Kidney (tissue), 14 donors: ENCODE measurements around the gene TMEM63A. TPM values are rescaled to one million over a fixed set of nuclear protein-coding genes. Genes with fewer than 3 reads are reported as not detected.

Experiments
- DNase-seq, 5 donors: peaks; one replicate each; pipeline ENCODE4 v3.0.0-alpha.2; 2013 to 2020
- FAIRE-seq: peaks from 2 replicates; lab custom pipeline; 2012; peaks lifted over from hg19 to GRCh38; lab: Jason Lieb, UNC
- H3K27ac ChIP-seq, 2 donors: one replicate each; pipeline ENCODE4 v1.7.0; 2013; ENCODE audit warnings: low read depth in 2 of 2, low read length in 2 of 2, inconsistent platforms in 1 of 2
- H3K27me3 ChIP-seq: one replicate; pipeline ENCODE4 v1.7.1; 2013; ENCODE audit warnings: low read length, inconsistent platforms; ENCODE audit not compliant: control insufficient read depth, insufficient read depth
- H3K36me3 ChIP-seq, 3 donors: one replicate each; pipeline versions ENCODE4 v1.7.0 to v1.7.1; 2013; ENCODE audit warnings: low read length in 3 of 3, control low read depth in 1 of 3, inconsistent platforms in 1 of 3; ENCODE audit not compliant: insufficient read depth in 3 of 3, control insufficient read depth in 2 of 3
- H3K4me1 ChIP-seq, 3 donors: one replicate each; pipeline versions ENCODE4 v1.7.0 to v1.7.1; 2013; ENCODE audit warnings: low read length in 3 of 3, inconsistent platforms in 1 of 3, low read depth in 1 of 3; ENCODE audit not compliant: control insufficient read depth in 2 of 3, insufficient read depth in 2 of 3
- H3K4me3 ChIP-seq, 3 donors: one replicate each; pipeline versions ENCODE4 v1.7.0 to v1.8.1; 2013; ENCODE audit warnings: low read length in 3 of 3, control low read depth in 1 of 3, inconsistent platforms in 1 of 3
- H3K9ac ChIP-seq, 3 donors: one replicate each; pipeline versions ENCODE4 v1.7.0 to v1.7.1; 2013; ENCODE audit warnings: low read length in 3 of 3, control low read depth in 1 of 3, inconsistent platforms in 1 of 3
- H3K9me3 ChIP-seq, 3 donors: one replicate each; pipeline versions ENCODE4 v1.7.0 to v1.7.1; 2013; ENCODE audit warnings: low read length in 3 of 3, control low read depth in 1 of 3, inconsistent platforms in 1 of 3; ENCODE audit not compliant: control insufficient read depth in 2 of 3, insufficient read depth in 1 of 3
- intact Hi-C: fragments of 100-400 bp; cut with DNase I; formaldehyde crosslinking; loops from one replicate; pipeline ENCODE4 v1.11.1; 2022
- polyA plus RNA-seq: library from polyadenylated mRNA; stranded (reverse); fragments of 350-450 nt; fragmentation: Illumina TruSeq; extraction: RNeasy Lipid Tissue Mini Kit (QIAGEN cat#74804); gene quantifications from one replicate; pipeline ENCODE4 v1.2.3, GENCODE V29; 2014; ENCODE audit warnings: low read depth, low replicate concordance; ENCODE audit not compliant: insufficient read depth
- total RNA-seq: library from RNA; stranded (reverse); fragmentation: NEBNext Ultra II Directional; extraction: Animal tissue kit (Norgen Biotek cat#: 25700); gene quantifications from one replicate; pipeline ENCODE4 v1.2.1, GENCODE V29; 2021
- TF ChIP-seq, protein P1 (sequence below): IDR thresholded peaks from 3 replicates; pipeline ENCODE4 v1.5.1; 2012; ENCODE audit warnings: mild to moderate bottlenecking, moderate library complexity, borderline replicate concordance; ENCODE audit not compliant: insufficient read depth; ENCODE audit errors: extremely low read depth
- donor health status: control.
- donor health status: control.
- donor health status: control.
- donor health status: control.
- donor health status: control.
- donor health status: DM: yes; HTN: yes; CAD: no.
- donor health status: Normal renal cell carcinoma (clear cell type).

Gene TMEM63A
- total and polyA plus RNA-seq, 2 donors from 2014 or later: 25.5 to 159 TPM

DNA sequence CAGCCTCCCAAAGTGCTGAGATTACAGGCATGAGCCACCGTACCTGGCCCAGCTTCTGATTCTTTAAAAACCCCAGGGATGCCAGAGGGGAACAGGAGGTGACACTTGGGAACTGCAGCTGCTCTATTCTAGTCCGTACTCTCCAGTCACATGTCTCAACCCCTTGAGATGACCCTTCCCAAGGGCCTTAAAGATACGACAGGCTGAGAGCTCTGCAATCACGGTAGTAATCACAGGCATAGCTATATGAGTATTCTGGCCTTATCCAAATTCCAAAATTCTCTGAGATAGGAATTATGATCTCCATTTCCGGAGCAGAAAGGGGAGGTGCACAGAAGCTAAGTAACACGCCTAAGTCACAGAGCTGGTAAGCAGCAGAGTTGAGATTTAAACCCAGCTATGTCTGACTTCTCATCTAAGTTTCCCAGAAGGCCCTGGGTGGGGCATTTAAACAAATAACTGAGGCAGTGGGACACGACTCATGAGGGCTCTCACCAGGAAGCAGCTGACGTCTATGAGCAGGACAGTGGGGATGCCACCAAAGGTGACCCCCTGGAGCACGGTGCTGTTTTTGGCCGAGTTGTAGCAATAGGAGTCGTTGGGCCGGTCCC lies 5.2 kb downstream of the TMEM63A start:
- Histone ChIP-seq H3K27me3 (no peaks in the 10 kb centered on the region), H3K27ac (no peak overlapping the region), H3K36me3 (peaks cover 5 to 22% (median 8%) of the 10 kb centered on the region in 3 donors), H3K4me1 (peaks cover 0 to 49% (median 38%) of the 10 kb centered on the region in 3 donors), H3K9ac (no peak overlapping the region), H3K4me3 (peak overlapping the region in 1 of 3 donors; percentile 5), H3K9me3 (no peaks in the 10 kb centered on the region)
- DNase-seq (peak in 1 of 5 donors; percentile 2), FAIRE-seq (no peak)
- intact Hi-C loops: no loop called here
- TF ChIP-seq, protein P1, sequence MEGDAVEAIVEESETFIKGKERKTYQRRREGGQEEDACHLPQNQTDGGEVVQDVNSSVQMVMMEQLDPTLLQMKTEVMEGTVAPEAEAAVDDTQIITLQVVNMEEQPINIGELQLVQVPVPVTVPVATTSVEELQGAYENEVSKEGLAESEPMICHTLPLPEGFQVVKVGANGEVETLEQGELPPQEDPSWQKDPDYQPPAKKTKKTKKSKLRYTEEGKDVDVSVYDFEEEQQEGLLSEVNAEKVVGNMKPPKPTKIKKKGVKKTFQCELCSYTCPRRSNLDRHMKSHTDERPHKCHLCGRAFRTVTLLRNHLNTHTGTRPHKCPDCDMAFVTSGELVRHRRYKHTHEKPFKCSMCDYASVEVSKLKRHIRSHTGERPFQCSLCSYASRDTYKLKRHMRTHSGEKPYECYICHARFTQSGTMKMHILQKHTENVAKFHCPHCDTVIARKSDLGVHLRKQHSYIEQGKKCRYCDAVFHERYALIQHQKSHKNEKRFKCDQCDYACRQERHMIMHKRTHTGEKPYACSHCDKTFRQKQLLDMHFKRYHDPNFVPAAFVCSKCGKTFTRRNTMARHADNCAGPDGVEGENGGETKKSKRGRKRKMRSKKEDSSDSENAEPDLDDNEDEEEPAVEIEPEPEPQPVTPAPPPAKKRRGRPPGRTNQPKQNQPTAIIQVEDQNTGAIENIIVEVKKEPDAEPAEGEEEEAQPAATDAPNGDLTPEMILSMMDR: no peak

DNA sequence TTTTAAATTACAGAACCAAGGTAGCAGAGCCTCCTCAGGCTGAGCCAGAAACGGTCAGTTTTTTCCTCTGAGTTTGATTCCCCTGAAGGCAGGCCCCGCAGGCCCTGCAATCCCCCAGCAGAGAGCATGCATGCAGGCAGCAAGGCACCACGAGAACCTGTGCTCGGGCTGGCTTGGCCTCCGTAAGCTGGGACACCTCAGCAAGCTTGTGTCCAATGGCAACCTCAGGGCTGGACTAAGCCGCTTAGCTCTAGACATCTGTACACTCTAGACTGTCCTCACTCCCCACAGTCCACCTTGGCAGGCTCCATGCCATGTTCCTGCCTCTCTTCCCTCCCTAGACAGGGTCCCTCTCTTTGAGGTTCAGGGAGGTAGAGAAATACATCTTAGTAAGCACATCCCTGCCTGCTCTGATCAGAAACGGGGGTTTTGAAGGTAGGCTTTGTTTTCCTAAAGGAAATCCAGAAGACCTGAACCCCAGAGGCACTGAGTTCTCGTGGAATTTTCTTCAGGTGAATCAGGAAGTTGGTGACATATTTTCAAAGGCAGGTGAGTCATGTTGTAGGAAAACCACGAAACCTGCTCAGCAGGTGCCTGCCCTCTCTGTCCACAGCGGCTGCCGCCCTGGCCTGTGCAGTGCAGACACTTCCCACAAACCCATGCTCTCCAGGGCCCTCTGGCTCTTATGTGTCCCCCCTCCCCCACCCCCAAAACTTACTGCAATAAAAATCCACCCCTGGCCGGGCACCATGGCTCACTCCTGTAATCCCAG lies 7.0 kb downstream of the TMEM63A start:
- Histone ChIP-seq H3K27me3 (no peaks in the 10 kb centered on the region), H3K4me3 (no peak overlapping the region), H3K9ac (no peak overlapping the region), H3K9me3 (no peaks in the 10 kb centered on the region), H3K4me1 (peaks cover 0 to 38% (median 33%) of the 10 kb centered on the region in 3 donors), H3K36me3 (peaks cover 5 to 35% (median 16%) of the 10 kb centered on the region in 3 donors), H3K27ac (peak overlapping the region; percentile 27 to 83)
- DNase-seq: peak in 1 of 5 donors; percentile 92
- intact Hi-C loops: no loop called here
- TF ChIP-seq, protein P1: no peak
- FAIRE-seq: no peak

DNA sequence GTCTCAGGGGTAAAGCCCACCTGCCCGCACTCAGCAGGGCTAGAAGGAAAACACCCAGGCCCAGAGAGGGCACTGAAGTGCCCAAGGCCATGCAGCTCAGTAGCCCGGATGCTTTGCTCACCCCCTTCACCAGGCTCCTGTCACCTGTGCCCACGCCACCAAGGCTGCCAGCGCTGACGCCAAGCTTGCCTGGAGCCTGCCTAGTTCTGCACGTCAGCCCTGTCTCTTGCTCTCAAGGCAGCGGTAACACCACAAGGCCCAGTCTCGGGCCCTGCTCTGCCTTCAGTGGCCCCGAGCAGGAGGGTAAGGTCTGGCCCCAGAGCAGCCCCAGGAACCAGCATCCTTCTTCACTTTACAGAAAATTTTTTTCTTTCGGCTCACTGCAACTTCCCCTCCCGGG lies 7.7 kb downstream of the TMEM63A start:
- TF ChIP-seq, protein P1: no peak
- H3K4me3 ChIP-seq: no peak overlapping the region
- DNase-seq: peak in 1 of 5 donors; percentile 61
- no peaks in the 10 kb centered on the region for H3K27me3 ChIP-seq
- H3K9ac ChIP-seq: no peak overlapping the region
- intact Hi-C loops: no loop called here
- H3K9me3 ChIP-seq: no peaks in the 10 kb centered on the region
- no peak for FAIRE-seq
- H3K27ac ChIP-seq: no peak overlapping the region
- peaks cover 5 to 39% (median 16%) of the 10 kb centered on the region in 3 donors for H3K36me3 ChIP-seq
- peaks cover 0 to 30% (median 27%) of the 10 kb centered on the region in 3 donors for H3K4me1 ChIP-seq
